GM10847 (cell line): ENCODE measurements around the gene HIP1.
"Not testable (repeated sequence)": the region's sequence is repeated elsewhere in the genome, so short reads cannot be mapped to it uniquely, and the experiment has no call there.

Experiments
- POLR2A ChIP-seq: IDR thresholded peaks from 2 replicates; pipeline ENCODE4 v1.6.1; 2011; ENCODE audit not compliant: insufficient read length; ENCODE audit errors: extremely low read depth

HIP1 gene

GRCh38 chr7:75532639-75533038 is 206.1 kb downstream of the HIP1 start:
- no peak for TF ChIP-seq POLR2A

GRCh38 chr7:75531359-75531821 is 207.4 kb downstream of the HIP1 start:
- TF ChIP-seq POLR2A: no peak

GRCh38 chr7:75492020-75492419 is 246.7 kb downstream of the HIP1 start, which contains the start of gene SPDYE5:
Gene SPDYE5, plus strand, starts transcription at chr7:75492320. Its CDS starts 1,728 bp downstream, at chr7:75494048.
- TF ChIP-seq POLR2A: not testable (repeated sequence)

GRCh38 chr7:75485979-75486643 is 252.6 kb downstream of the HIP1 start, which contains the start of gene POM121C:
Gene POM121C, minus strand, starts transcription at chr7:75486299. Its CDS starts 44,803 bp downstream, at chr7:75441496.
- TF ChIP-seq POLR2A: peak; percentile 69
